ENCODE results near the gene BTN1A1. TPM values are rescaled to one million over a fixed set of nuclear protein-coding genes. Genes with fewer than 3 reads are reported as not detected.
A peak's percentile ranks its signal among the peaks of the same experiment; 100 is the strongest.

The BTN1A1 gene
- total RNA-seq, 1 donor from 2014 or later = not detected

DNA sequence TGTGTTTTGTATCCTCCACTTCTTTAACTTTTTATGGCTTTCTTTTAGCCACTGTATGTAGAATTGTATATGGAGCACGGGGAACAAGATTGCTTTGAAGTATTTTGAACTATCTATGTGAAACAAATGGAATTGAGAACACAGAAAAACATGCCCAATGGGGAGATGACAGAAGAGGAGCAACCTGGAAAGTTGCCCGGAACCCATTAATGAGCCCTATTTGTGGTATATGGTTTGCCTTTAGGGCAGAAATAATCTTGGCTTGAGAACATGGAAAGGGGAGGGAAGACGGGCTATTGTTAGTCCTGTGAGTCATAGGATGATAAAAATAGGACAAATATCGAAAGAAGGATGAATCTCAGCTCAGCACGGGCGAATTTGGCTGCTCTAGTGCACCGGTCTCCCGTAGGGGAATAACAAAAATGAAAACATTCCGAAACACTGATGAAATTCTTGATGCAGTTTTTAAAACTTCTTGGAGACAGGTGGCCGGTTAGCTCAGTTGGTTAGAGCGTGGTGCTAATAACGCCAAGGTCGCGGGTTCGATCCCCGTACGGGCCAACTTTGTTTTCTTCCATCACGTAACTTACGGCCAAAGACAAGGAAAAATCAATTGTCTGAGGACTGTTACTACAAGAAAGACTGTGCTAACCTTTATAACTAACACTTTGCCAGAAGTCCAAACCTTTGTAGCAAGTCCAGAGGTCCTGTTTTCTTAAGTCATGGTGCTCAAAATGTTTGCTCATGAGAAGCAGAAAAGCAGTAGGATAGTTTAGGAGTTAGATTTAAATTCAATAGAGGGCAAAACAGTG, 53.7 kb downstream of the BTN1A1 start:
- H3K36me3 Mint-ChIP-seq (ENCODE audit: low read depth) = no peaks in the 10 kb centered on the region
- no peak overlapping the region for H3K27ac Mint-ChIP-seq
- intact Hi-C loops (cut with micrococcal nuclease) = loop anchor here (1.0 to 10.0 kb wide), 13 partner anchors 14 to 1343 kb away; partner anchors contain the start of genes ABT1, HMGN4 and ZNF184
- H3K4me1 Mint-ChIP-seq (ENCODE audit: low read depth) = peaks cover 18% of the 10 kb centered on the region
- H3K4me3 Mint-ChIP-seq = no peak overlapping the region
- no peaks in the 10 kb centered on the region for H3K9me3 Mint-ChIP-seq
- peaks cover 2% of the 10 kb centered on the region for H3K27me3 Mint-ChIP-seq (ENCODE audit: insufficient read depth)
- DNase-seq (ENCODE audit: low spot score) = peak; percentile 72

DNA sequence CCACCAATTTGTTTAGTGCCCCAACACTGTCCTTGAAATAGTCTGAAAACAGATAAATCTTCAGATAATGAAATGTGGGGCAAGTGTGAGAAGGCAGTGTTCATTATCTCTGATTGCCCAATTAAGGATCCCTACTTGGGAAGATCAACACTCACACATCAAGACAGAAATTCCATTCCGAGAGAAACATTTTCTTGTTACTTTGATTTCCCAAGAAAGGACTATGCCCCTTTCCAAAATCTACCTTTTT, 54.3 kb downstream of the BTN1A1 start:
- no peaks in the 10 kb centered on the region for H3K9me3 Mint-ChIP-seq
- DNase-seq (ENCODE audit: low spot score) = no peak
- no peaks in the 10 kb centered on the region for H3K36me3 Mint-ChIP-seq (ENCODE audit: low read depth)
- no peak overlapping the region for H3K4me3 Mint-ChIP-seq
- H3K27ac Mint-ChIP-seq = no peak overlapping the region
- intact Hi-C loops (cut with micrococcal nuclease) = loop anchor here (1.0 to 10.0 kb wide), 9 partner anchors 14 to 1343 kb away; partner anchors contain the start of genes HMGN4 and ZNF184
- peaks cover 2% of the 10 kb centered on the region for H3K27me3 Mint-ChIP-seq (ENCODE audit: insufficient read depth)
- H3K4me1 Mint-ChIP-seq (ENCODE audit: low read depth) = peaks cover 18% of the 10 kb centered on the region

DNA sequence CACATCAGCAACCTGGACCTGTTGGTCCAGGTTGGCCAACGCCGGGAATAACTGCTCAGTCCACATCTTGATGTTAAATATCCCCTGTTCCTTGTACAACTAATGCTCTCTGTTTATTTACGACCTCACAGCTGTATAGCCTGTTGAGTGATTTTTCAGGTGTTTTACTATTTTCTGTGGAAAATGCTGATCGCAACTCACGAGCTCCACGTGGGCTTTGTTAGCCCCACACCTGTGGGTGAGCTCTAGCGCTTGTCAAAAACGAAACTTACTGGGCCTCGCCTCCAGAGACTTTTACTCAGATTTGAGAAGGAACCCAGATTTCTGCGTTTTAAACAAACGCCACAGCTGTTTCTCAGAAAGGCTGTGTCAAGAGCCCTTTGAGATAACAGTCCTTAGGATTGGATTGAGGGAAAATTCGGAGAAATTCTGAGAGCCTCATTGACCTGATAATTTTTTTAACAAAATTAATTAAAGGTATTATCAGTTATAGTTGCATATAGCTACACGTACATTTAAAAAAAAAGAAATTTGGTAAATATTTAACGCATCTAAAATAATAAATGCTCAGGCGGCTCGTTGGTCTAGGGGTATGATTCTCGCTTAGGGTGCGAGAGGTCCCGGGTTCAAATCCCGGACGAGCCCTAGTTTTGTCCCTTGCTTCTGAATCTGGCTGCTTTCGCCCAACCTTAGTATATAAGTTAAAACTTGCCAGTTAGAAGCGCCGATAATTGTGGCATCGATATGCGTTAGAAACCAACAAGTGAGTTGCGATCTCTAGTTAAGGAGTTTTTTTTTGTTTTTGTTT, 54.8 kb downstream of the BTN1A1 start:
- peak overlapping the region; percentile 76 for H3K27ac Mint-ChIP-seq
- peaks cover 15% of the 10 kb centered on the region for H3K4me1 Mint-ChIP-seq (ENCODE audit: low read depth)
- intact Hi-C loops (cut with micrococcal nuclease) = loop anchor here (1.0 to 10.0 kb wide), 10 partner anchors 13 to 1342 kb away; partner anchors contain the start of genes HMGN4 and ZNF184
- no peaks in the 10 kb centered on the region for H3K9me3 Mint-ChIP-seq
- H3K4me3 Mint-ChIP-seq = peak overlapping the region; percentile 69
- no peaks in the 10 kb centered on the region for H3K36me3 Mint-ChIP-seq (ENCODE audit: low read depth)
- peaks cover 2% of the 10 kb centered on the region for H3K27me3 Mint-ChIP-seq (ENCODE audit: insufficient read depth)
- peak; percentile 29 for DNase-seq (ENCODE audit: low spot score)

DNA sequence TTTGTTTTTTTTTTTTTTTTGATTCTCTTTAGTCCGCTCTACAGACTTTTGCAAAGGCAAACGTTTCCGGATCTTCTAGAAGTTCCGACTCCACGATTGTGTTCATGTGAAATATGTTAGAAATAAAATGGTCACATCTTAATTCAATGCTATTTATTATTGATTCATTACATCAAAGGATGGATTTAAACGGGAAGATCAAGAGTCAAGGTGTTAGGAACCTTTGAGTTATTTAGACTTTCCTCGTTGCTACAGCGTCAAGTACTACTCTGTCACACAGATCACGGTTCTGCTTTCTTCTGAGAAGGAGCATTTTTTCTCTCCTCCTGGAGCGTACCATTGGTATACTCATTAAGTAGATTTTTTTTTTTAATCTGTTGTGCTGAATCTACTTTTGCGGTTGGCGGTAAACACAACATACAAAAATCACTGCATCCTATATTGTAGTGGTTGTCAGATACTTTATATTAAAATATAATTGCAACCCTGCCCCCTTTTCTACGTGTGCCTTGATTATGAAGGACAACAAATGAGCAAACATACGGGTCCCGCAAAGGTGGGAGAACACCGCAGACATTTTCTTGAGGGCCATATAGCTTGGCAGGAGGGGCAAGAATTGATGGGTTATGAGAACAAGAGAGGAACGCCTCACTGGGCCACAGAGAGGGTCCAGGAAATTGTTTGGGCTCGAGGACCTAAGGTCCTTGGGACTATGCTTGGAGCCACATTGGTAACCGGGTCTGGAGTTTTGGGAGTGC, 55.6 kb downstream of the BTN1A1 start:
- Mint-ChIP-seq H3K9me3 (no peaks in the 10 kb centered on the region), H3K4me1 (ENCODE audit: low read depth) (peaks cover 7% of the 10 kb centered on the region), H3K36me3 (ENCODE audit: low read depth) (no peaks in the 10 kb centered on the region), H3K4me3 (peak overlapping the region; percentile 69), H3K27me3 (ENCODE audit: insufficient read depth) (peaks cover 4% of the 10 kb centered on the region), H3K27ac (peak overlapping the region; percentile 76)
- intact Hi-C loops (cut with micrococcal nuclease) = loop anchor here (2.0 to 10.0 kb wide), 3 partner anchors 233 to 1132 kb away; partner anchors contain the start of gene ZNF184
- DNase-seq (ENCODE audit: low spot score) = no peak

DNA sequence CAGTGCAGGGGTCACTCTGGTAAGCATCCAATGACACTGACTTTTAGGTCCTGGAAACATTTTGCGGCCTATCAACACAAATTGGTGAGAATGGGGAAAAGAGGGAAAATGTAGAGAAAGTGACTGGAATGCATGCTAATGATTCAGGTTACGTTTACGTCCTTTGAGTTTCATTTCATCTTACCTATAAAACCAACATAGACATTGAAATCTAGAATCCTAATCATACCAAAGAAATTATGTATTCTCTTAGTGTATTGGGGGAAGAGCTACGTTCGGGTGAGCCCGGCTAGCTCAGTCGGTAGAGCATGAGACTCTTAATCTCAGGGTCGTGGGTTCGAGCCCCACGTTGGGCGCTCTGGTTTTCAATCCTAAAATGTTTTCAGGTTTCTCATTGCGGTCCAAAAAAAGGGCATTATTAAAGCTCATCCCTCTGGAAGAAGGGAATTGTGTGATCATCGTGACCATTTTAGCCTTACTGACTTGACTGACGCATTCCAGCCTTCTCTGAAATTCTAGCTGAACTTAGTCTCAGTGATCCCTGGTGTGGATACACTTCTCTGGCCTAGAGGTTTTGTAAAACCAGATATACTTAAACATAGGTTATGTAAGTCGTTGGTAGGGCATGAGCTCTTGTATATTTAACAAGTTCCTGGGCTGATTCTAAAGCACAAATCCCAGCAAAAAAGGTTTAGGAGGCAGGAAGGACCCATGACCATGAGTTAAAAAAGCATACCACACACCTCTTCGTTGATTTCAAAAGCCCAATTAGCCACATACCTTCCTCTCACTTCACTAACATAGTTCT, 56.4 kb downstream of the BTN1A1 start:
- Mint-ChIP-seq H3K9me3 (no peaks in the 10 kb centered on the region), H3K4me1 (ENCODE audit: low read depth) (peaks cover 6% of the 10 kb centered on the region), H3K27me3 (ENCODE audit: insufficient read depth) (peaks cover 8% of the 10 kb centered on the region), H3K27ac (peak overlapping the region; percentile 60), H3K4me3 (peak overlapping the region; percentile 15), H3K36me3 (ENCODE audit: low read depth) (no peaks in the 10 kb centered on the region)
- no peak for DNase-seq (ENCODE audit: low spot score)
- intact Hi-C loops (cut with micrococcal nuclease) = loop anchor here (5.0 to 10.0 kb wide), 2 partner anchors 918 to 1131 kb away; partner anchors contain the start of gene ZNF184

Other genes starting within 250 kb of the BTN1A1 start
- 45.3 and 51.8 TPM in 2 replicates for gene BTN3A2, start 135.1 kb upstream of the BTN1A1 start, total RNA-seq
- gene BTN2A2, start 117.2 kb upstream of the BTN1A1 start, total RNA-seq = 21.7 and 25.4 TPM in 2 replicates
- gene BTN3A1, start 98.0 kb upstream of the BTN1A1 start, total RNA-seq = 28.2 and 30.6 TPM in 2 replicates
- 30.7 and 32.5 TPM in 2 replicates for gene BTN3A3, start 59.8 kb upstream of the BTN1A1 start, total RNA-seq
- gene BTN2A1, start 42.3 kb upstream of the BTN1A1 start, total RNA-seq = 19.9 TPM in 2 replicates
- 77.6 and 86.8 TPM in 2 replicates for gene HMGN4, start 38.1 kb downstream of the BTN1A1 start, total RNA-seq
- 32.6 and 32.9 TPM in 2 replicates for gene ABT1, start 96.7 kb downstream of the BTN1A1 start, total RNA-seq
- gene ZNF322, start 159.4 kb downstream of the BTN1A1 start, total RNA-seq = 8.8 and 9.1 TPM in 2 replicates